Measurements from ENCODE around the gene PAPPA.

DNA sequence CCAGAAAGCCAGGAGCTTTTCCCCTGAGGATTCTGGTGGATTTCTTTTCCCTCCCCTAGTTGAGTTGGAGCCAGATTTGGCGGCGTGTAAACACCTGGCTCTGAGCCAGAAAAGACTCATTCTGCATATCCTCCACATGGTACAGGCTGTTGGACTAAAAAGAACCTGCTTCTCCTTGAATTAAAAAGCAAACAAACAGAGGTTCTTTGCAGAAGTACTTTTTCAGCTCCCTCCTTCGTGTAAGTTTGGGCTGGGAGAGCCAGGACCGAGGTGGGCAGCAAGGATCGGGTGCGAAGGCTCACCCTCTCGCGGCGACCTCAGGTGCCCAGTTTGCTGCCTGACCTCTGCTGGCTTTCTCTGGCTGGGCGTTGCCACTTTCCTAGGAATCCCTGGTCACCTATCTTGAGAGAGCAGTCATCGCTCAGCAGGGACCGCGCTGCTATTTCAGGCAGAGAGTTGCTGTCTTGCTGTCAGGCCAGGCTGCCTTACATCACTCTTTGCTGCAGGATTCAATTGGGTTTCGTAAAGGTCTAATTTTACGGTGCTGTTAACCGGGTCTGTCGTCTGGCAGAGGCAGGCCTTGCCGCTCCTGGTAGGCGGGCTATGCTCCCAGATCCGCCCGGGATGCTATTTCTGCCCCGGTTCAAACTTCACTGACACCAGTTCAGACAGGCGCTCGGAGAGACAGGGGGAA, 3.2 kb downstream of the PAPPA start:
- no peak for TF ChIP-seq CTCF (IDR thresholded peaks at IDR 0.05)
- no peak for TF ChIP-seq POLR2A (IDR thresholded peaks at IDR 0.05)

All from Peyer's patch (tissue), 4 donors.